Prostate gland (tissue), 2 donors: ENCODE data around the gene SRGAP1. TPM values are rescaled to one million over a fixed set of nuclear protein-coding genes. Genes with fewer than 3 reads are reported as not detected.

Source experiments
- DNase-seq: peaks from one replicate; pipeline ENCODE4 v3.0.0-alpha.2; 2019; ENCODE audit warnings: low spot score
- H3K27ac ChIP-seq, 2 donors: fragments of 200-600 bp; sonication (generic); 2 replicates each; pipeline ENCODE4 v1.5.1; 2017 to 2019
- H3K27me3 ChIP-seq: fragments of 200-600 bp; sonication (generic); replicated peaks from 2 replicates; pipeline ENCODE4 v1.5.1; 2019; ENCODE audit not compliant: insufficient read depth
- H3K36me3 ChIP-seq, 2 donors: fragments of 200-600 bp; sonication (generic); 1 replicate in 1 of 2; 2 replicates in 1 of 2; pipeline versions ENCODE4 v1.5.1 to v1.8.1; 2017 to 2019
- H3K4me1 ChIP-seq: fragments of 200-600 bp; sonication (generic); replicated peaks from 2 replicates; pipeline ENCODE4 v1.5.1; 2019
- H3K4me3 ChIP-seq, 2 donors: fragments of 200-600 bp; sonication (generic); 2 replicates each; pipeline ENCODE4 v1.5.1; 2017 to 2019
- H3K9me3 ChIP-seq: fragments of 200-600 bp; sonication (generic); 2 replicates; pipeline ENCODE4 v1.5.1; 2017
- POLR2A ChIP-seq: fragments of 450-650 bp; IDR thresholded peaks from one replicate; pipeline ENCODE4 v1.6.1; 2016; ENCODE audit warnings: antibody characterized with exemption, mild to moderate bottlenecking
- POLR2AphosphoS5 ChIP-seq: sonication (generic); formaldehyde crosslinking; IDR thresholded peaks from one replicate; pipeline ENCODE4 v1.6.1; 2017; ENCODE audit warnings: antibody characterized with exemption
- WGBS: methylation state at CpG from one replicate; pipeline ENCODE4 v1.1.5; 2018; 5-methylcytosine and 5-hydroxymethylcytosine counted together
- intact Hi-C: fragments of 100-400 bp; cut with DNase I; formaldehyde crosslinking; loops from one replicate; pipeline ENCODE4 v1.14.2; 2022
- total RNA-seq, 2 donors: library from RNA; depleted of rRNA; stranded (reverse); fragments of >200 nt; gene quantifications; one replicate each; pipeline ENCODE4 v1.1.0, GENCODE V29; 2016
- TF ChIP-seq, protein P1 (sequence below), 4 experiments: fragments of 200-600 bp in 2 of 4; fragments of 450-650 bp in 2 of 4; sonication (generic) in 2 of 4; IDR thresholded peaks; 1 replicate in 3 of 4; 2 replicates in 1 of 4; pipeline ENCODE4 v1.5.1; 2016 to 2019; ENCODE audit warnings: antibody characterized with exemption in 4 of 4, mild to moderate bottlenecking in 2 of 4, moderate library complexity in 2 of 4

Gene SRGAP1
- total RNA-seq, 2 donors from 2014 or later: 4.6 to 16.1 TPM

DNA sequence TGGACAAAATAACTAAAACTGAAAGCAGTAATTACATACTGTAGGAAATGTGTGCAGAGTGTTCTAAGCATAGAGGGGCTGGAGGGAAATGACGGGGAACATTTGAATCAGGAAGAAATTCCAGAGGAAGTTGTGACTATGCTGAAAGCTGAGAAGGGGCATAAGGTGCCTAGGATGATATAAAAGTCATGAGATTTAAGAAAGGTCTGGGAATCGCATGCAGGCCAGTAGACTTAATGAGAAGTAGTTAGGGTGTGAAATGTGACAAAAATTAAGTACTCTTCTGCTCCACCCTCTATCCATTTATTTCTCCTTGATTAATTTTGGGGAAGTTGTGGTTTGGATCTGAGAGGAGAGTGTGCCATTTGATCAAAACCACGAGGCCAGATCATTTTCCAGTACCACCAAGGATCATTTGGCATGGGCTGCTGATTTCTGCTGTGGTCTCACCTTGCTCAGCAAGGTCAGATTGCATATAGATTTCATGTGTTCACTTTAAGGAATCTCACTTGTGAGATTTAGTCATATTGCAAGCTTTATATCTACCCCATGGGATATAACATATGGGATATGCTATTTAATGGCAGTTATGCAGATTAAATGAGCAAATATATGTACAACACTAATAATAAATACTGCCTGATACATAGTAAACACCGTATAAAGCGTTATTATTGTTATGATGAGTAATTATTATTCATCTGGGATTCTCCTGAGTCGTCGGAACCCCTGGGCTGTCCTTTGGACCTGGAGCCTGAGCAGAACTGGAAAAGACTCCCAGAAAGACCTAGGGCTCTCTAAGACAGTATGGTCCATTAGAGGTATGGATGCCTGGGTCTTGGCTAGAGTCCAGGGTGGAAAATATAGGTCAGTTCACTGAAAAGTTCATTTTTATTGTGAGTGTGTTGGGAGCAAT lies 72.3 kb downstream of the SRGAP1 start:
- 76% methylated on average over 7 of the region's 7 CpGs for WGBS
- no peaks in the 10 kb centered on the region for H3K4me1 ChIP-seq
- intact Hi-C loops: no loop called here
- no peak overlapping the region for H3K4me3 ChIP-seq
- no peak overlapping the region for H3K27ac ChIP-seq
- TF ChIP-seq POLR2AphosphoS5 (no peak), POLR2A (no peak)
- TF ChIP-seq, protein P1, sequence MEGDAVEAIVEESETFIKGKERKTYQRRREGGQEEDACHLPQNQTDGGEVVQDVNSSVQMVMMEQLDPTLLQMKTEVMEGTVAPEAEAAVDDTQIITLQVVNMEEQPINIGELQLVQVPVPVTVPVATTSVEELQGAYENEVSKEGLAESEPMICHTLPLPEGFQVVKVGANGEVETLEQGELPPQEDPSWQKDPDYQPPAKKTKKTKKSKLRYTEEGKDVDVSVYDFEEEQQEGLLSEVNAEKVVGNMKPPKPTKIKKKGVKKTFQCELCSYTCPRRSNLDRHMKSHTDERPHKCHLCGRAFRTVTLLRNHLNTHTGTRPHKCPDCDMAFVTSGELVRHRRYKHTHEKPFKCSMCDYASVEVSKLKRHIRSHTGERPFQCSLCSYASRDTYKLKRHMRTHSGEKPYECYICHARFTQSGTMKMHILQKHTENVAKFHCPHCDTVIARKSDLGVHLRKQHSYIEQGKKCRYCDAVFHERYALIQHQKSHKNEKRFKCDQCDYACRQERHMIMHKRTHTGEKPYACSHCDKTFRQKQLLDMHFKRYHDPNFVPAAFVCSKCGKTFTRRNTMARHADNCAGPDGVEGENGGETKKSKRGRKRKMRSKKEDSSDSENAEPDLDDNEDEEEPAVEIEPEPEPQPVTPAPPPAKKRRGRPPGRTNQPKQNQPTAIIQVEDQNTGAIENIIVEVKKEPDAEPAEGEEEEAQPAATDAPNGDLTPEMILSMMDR (IDR thresholded peaks at IDR 0.05): no peak
- H3K9me3 ChIP-seq: no peaks in the 10 kb centered on the region
- H3K36me3 ChIP-seq: no peaks in the 10 kb centered on the region
- no peak for DNase-seq
- no peaks in the 10 kb centered on the region for H3K27me3 ChIP-seq

DNA sequence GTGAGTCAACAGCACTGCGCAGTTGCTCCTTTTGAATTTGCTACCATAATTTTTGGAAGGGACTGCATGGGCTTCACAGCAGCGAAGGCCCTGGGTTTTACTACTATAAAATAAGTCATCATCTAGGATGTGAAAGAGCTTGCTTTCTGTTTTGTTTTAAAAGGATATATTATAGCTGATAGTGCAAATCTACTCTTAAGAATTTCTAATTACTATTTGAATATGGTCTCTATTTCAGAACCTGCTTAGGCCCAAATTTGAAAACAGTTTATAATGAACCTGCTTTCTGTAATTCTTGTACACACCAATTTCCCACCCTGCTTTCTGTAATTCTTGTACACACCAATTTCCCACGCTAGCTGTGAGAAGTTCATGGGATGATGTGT lies 73.0 kb downstream of the SRGAP1 start:
- no peak for DNase-seq
- intact Hi-C loops: no loop called here
- Histone ChIP-seq H3K36me3 (no peaks in the 10 kb centered on the region), H3K4me3 (no peak overlapping the region), H3K27me3 (no peaks in the 10 kb centered on the region), H3K9me3 (no peaks in the 10 kb centered on the region), H3K27ac (no peak overlapping the region), H3K4me1 (no peaks in the 10 kb centered on the region)
- TF ChIP-seq, protein P1 (IDR thresholded peaks at IDR 0.05): no peak
- TF ChIP-seq POLR2A: no peak
- no peak for TF ChIP-seq POLR2AphosphoS5
- WGBS: 94% methylated on average over 3 of the region's 3 CpGs

DNA sequence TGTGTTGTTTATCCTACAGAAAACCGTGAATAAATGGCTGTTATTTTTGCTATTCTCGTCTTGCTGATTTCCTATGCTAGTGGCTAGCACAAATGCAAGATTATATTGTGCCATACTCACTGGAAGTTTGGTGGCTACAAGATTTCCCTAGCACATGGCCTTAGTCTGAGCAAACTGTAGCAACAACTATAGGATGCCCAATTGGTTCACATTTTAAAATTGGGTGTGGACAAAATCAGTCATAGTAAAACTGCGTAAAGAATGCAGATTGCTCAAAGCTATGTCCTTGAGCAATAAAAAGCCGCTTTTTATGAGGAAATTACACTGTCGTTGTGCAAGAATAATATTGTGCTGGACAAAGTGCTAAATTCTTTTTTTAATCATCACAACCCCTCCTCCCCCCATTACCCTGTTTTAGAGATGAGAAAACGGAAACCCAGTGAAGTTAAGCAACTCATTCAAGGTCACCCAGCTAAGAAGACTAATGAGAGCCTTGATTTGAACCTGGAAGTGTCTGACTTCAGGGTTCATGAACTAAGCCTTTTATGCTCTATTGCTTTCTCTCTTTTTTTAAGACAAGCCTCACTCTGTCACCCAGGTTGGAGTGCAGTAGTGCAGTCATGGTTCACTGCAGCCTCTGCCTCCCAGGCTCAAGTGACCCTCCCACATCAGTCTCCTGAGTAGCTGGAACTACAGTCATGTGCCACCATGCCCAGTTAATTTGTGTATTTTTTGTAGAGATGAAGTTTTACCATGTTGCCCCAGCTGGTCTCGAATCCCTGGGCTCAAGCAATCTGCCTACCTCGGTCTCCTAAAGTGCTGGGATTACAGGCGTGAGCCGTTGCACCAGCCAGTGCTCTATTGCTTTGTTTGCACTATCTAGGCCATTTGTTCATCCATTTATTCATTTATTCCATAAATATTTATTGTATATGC lies 73.6 kb downstream of the SRGAP1 start:
- no peaks in the 10 kb centered on the region for H3K36me3 ChIP-seq
- intact Hi-C loops: no loop called here
- H3K4me1 ChIP-seq: no peaks in the 10 kb centered on the region
- WGBS: 73% methylated on average over 10 of the region's 10 CpGs
- no peak overlapping the region for H3K27ac ChIP-seq
- no peak overlapping the region for H3K4me3 ChIP-seq
- H3K27me3 ChIP-seq: no peaks in the 10 kb centered on the region
- H3K9me3 ChIP-seq: no peaks in the 10 kb centered on the region
- no peak for DNase-seq
- TF ChIP-seq, protein P1 (IDR thresholded peaks at IDR 0.05): no peak
- no peak for TF ChIP-seq POLR2AphosphoS5
- TF ChIP-seq POLR2A: no peak

- intact Hi-C loops: no loop called here
- TF ChIP-seq POLR2AphosphoS5: no peak
- TF ChIP-seq, protein P1 (IDR thresholded peaks at IDR 0.05): no peak
- TF ChIP-seq POLR2A: no peak
- Histone ChIP-seq H3K27me3 (no peaks in the 10 kb centered on the region), H3K4me3 (no peak overlapping the region), H3K4me1 (no peaks in the 10 kb centered on the region), H3K9me3 (no peaks in the 10 kb centered on the region), H3K27ac (no peak overlapping the region), H3K36me3 (no peaks in the 10 kb centered on the region)
- DNase-seq: no peak
- 87% methylated on average over 6 of the region's 6 CpGs for WGBS
Measured at GRCh38 chr12:63918800-63919300, 74.3 kb downstream of the SRGAP1 start.
